ENCODE results near the gene UXS1.
A peak's percentile ranks its signal among the peaks of the same experiment; 100 is the strongest.

Gene UXS1

DNA sequence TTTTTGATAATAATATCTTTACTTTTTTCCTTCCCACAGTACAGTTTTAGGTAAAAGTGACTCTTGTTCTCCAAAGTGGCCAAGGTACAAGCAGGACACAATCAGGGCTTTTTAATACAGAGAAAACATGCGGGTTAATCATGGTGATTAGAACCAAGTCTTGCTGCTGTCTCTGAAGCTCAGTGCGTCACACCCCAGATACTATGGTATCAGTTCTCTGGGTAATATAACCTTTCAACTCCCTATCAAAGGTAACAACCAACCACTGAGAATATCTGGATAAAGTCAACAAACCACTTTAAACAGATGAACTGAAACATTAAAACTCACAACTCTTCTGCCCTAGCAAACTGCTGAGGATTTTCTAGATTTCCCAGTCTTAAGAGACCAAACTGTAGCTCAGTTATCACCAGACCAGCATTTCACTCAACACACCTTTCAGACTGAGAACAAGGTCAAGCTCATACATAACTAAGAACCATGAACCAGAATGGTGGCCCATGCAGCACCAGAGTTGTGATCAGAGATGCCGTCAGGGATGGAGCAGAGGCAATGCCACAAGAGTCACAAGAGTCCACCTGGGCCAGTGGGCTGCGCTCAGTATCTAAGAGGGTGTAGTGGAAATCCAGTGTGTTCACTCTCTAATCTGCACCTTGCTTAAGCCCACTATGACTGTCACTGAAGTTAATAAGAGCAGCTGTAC lies 103.0 kb downstream of the UXS1 start:
- DNase-seq: no peak

- no peak for DNase-seq
Measured at GRCh38 chr2:106089611-106090010, 104.5 kb downstream of the UXS1 start.

DNA sequence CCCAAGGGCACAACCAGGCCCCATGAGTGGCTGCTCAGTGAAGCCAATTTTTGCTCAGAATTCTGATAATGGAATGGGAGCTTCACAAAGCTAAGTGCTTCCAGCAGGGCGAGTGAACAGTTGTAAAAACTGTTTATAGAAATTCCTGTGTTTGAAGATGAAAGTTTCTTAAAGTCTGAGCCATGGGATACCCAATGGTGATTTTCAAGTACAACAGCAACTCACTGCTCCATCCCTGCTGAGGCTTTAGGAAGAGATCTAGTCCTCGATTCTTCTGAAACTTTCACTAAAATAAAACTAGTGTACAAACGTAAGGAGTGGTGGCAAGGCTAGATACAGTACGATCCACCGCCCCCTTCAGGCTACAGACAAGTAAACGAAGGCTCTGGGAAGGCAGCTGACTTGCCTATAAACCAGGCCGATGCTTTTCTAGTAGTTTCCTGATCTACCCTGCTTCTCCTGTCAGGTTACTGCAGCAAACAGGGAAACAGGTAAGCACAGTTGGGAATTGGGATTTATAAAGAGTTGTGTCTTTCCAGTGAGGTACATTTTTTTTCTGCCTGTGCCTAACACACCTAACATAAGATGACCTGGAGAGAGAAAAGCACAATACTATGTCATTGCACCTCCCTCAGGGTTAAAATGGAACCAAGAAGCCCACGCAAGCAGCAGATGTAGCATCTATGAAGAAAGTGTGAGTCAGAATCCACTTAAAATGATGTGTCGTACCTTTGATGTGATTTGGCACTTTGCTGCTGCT lies 108.7 kb downstream of the UXS1 start:
- peak in 1 of 51 donors; percentile 47 for DNase-seq

DNA sequence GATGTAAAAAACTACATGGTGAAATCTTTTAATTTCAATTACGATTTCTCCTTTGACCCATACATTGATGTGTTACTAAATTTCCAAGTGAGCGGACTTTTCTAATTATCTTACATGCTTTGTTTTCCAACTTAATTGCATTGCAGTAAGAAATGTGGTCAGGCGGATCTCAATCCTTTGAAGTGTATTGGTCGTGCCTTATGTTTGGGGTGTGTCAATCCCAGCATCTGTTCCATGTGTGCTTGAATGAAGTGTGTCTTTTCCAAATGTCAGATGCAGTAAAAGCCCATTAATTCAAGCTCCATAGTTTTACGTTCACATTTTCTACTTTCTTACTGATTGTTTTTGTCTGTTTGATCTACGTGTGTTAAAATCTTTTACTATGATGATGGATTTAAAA lies 113.1 kb downstream of the UXS1 start:
- no peak for DNase-seq

DNA sequence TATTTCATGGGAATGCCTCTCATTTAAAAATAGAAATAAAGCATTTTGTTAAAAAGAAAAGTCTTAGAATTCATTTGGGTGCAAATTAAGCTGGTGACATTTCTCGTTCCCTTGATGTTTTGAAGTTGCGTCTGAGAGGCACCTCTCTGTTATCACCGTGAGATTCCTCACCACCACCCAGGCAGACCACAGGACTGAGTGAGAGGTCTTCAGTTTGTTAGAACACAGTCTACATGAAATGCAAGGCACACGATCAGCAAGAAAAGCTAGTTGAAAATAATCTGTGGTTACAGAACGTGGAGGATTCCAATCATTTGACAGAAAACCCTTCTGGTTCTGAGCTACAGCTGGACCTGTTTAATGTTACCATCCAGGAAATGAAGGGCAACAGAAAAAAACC lies 116.0 kb downstream of the UXS1 start:
- DNase-seq: no peak

DNA sequence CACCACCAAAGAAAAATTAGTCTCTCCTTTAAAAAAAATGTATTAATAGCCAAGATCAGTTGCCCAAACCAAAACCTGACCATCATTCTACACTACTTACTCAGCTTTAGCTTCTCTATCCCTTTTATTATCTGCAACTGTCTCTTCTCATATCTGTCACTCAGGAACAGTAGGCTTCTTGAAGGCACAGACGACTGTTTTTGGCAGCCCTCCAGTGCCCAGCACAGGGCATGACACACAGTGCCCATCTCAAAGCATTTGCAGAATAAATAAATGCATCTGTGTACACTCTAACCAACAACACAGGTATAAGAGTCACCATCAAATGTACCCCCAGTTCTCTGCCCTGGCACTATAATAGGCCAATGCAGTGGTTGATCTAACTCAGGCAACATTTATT lies 117.2 kb downstream of the UXS1 start:
- DNase-seq: no peak

- no peak for DNase-seq
Measured at GRCh38 chr2:106075048-106075447, 119.1 kb downstream of the UXS1 start.

- no peak for DNase-seq
Measured at GRCh38 chr2:106073678-106074406, 120.3 kb downstream of the UXS1 start.

DNA sequence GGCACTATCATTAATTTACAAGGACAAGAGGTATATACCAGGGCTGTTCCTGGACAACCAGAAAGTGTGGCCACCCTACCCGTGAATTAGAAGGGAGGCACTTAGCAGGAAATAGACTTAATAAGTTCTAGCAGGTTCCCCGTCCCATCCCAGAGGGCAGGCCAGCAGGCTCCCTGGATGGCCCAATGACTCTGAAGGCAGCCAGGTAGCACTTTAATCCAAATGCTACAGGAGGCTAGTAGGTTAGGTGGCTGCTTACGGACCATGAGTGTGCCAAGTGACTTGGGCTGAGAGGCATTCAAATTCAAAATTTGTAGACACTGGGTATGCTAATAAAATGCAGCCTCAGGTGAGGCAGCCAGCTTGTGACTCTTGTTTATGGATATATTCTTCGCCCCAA lies 123.9 kb downstream of the UXS1 start:
- DNase-seq: no peak

DNA sequence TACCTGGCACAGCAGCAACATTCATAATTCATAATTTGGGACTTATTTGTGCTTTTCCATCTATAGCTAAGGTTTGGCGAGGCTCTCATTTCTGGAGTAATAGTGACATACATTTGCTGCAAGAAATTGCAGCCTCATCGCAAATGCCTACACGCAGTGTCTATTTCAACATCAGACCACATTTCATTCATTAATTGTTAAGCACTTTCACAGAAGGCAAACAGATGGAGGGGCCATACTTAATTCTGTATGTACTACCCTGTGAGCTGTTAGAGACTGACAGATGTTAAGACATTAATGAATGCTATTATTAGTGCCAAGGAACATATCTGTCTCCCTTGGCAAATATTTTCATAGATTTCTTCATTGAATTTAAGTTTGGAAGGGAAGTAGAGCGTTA lies 125.7 kb downstream of the UXS1 start:
- DNase-seq: no peak

- DNase-seq: peak in 19 of 51 donors; percentile 3 to 46 (median 20)
Measured at GRCh38 chr2:106065983-106066820, 127.9 kb downstream of the UXS1 start.

DNA sequence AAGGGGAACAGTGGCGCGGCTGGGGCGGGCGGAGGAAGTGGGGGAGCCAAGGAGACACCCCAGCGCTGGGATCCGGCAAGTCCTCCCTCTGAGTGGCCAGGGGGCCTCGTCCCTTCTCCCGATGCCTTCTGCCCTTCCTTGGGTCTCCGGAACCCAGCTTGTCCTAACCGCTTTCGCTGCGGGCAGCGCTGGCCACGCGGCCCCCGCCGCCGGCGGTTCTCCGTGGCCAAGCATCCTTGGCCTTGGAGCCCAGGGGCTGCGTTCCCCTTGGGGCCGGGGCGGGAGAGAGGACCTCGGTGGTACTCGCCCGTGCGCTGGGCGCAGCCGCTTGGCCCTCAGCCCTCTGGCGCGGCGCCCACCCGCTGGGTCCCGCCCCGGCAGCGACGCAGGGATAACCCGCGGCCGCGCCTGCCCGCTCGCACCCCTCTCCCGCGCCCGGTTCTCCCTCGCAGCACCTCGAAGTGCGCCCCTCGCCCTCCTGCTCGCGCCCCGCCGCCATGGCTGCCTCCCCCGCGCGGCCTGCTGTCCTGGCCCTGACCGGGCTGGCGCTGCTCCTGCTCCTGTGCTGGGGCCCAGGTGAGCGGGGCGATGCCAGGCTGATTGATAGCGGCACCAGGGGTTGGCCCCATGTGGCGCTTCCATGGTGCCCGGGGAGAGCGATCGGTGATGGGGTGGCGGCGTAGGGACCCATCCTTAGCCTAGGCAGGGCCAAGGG lies 128.7 kb downstream of the UXS1 start:
- DNase-seq: peak in 7 of 51 donors; percentile 4 to 31 (median 16)

- DNase-seq: no peak
Measured at GRCh38 chr2:106063181-106063580, 130.9 kb downstream of the UXS1 start.

DNA sequence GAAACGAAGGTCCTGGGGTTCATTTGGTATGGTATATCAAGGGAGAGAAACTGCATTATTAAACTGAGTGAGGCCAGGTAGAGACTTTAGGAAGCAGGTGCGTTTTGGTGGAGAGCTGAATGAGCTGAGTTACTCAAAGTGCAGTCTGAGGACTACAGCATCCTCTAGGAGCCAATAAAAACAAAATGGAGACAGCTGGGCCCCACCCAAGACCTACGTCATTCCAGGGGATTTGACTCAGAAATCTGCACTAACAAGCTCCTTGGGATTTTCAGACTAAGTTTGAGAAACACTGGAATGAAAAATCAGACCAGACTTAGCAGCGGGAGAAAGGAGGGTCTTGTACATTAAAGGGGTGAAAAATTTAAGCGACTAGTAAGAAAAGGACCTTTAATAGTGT lies 131.5 kb downstream of the UXS1 start:
- DNase-seq: no peak

- DNase-seq: no peak
Measured at GRCh38 chr2:106061611-106062349, 132.3 kb downstream of the UXS1 start.

DNA sequence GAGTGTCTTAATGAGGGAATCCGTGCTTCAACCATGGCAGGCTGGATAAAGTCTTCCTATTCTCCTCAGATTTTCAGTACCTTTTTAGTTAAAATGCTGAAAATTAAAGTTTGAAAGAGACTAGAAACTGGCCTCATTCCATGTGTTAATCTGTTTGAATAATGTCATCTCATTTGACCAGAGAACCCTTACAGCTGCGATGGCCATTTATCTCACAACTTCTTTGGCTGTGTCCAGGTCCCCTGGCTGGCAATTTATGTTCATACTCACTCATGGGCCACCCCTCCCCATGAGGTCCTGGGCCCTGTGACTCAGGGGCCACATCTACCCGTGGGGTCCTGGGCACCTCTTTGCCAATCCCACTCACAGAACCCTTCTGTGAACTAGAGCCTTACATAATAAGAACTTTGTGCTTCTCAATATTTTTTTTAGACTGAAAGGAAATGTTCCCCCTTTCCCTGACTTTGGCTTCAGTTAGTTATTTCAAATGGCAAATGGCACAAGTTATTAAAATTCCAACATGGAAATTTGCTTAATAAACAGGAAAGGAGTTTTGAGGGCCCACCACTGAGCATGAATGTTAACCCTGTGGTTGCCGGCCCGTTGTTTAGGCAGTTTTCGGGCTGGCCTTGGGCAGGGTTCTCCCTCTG lies 134.6 kb downstream of the UXS1 start:
- DNase-seq: no peak

DNA sequence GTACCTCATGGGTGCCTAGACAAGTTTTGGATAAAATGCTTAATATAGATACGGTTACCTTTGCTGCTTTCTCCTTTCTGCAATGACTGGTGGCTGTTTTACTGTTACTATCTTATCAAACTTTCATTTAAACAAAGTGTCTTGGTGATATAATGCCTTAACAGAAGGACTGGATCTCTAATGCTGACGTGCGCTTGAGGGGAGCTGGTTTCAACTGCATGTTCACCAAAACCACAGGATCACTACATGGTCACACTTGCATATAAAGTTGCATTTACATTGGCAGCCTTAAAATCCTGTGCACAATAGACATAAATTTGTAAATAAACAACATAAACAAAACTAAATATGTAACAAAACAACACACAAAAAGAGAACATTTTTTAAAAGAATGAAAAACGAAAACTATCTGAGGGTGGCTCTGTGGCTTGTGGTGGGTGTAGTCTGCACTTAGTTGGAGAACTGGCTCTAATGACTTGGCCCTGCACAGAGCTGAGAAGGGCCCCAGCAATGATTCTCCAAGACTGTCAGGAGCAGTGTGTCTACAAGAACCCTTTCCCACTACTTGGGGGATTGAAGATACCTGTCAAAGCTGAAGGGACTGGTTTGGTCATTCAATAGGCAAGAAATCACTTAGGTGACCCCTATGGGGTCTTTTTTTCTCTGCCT lies 135.5 kb downstream of the UXS1 start:
- no peak for DNase-seq

DNA sequence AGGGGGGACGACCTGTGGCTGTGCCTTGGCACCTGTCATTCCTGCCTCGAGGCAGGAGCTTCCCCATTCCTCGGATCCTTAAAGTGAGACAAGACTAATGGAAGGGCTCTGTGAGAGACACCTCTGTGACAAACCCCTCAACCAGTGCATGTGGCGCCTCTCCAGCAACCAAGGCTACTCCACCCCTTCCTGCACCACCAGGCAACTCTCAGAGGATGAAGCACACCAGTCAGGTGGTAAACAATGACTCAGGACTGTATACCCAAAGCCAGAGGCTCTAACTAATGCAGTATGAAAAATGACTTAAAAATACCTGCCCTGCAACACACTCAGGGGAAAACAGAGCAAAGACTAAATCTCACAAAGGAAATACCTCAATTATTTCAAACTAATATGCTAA lies 136.9 kb downstream of the UXS1 start:
- DNase-seq: no peak
